GM23338 (cell line): ENCODE results near the gene NIN. TPM values are rescaled to one million over a fixed set of nuclear protein-coding genes. Genes with fewer than 3 reads are reported as not detected.

Experiments used
- ATAC-seq: fragments of 200-7000 bp; cut with Tn5 transposase; 3 replicates; pipeline ENCODE4 v1.9.1; 2020
- DNase-seq: peaks from one replicate; pipeline ENCODE4 v3.0.0-alpha.2; 2015; ENCODE audit warnings: low spot score
- H2AFZ ChIP-seq: fragments of 200-600 bp; sonication (generic); 2 replicates; pipeline ENCODE4 v1.8.0; 2016; ENCODE audit warnings: antibody characterized with exemption, mild to moderate bottlenecking, moderate library complexity
- H3F3A ChIP-seq: fragments of 200-600 bp; sonication (generic); replicated peaks from 2 replicates; pipeline ENCODE4 v1.8.0; 2017; ENCODE audit warnings: antibody characterized with exemption, mixed run types, low read depth
- H3K27ac ChIP-seq: fragments of 200-600 bp; sonication (generic); 2 replicates; pipeline ENCODE4 v1.6.1; 2016; ENCODE audit warnings: low read depth
- H3K27me3 ChIP-seq: fragments of 200-600 bp; sonication (generic); 2 replicates; pipeline ENCODE4 v1.8.0; 2016; ENCODE audit warnings: mild to moderate bottlenecking, mixed run types, moderate library complexity; ENCODE audit not compliant: insufficient read depth
- H3K36me3 ChIP-seq: fragments of 200-600 bp; sonication (generic); 2 replicates; pipeline ENCODE4 v1.8.0; 2016; ENCODE audit warnings: mild to moderate bottlenecking; ENCODE audit not compliant: insufficient read depth
- H3K4me1 ChIP-seq: fragments of 200-600 bp; sonication (generic); 2 replicates; pipeline ENCODE4 v1.8.0; 2016; ENCODE audit warnings: mild to moderate bottlenecking, moderate library complexity; ENCODE audit not compliant: insufficient read depth
- H3K4me2 ChIP-seq: fragments of 200-600 bp; sonication (generic); 2 replicates; pipeline ENCODE4 v1.7.1; 2017; ENCODE audit warnings: mixed run types
- H3K4me3 ChIP-seq: fragments of 200-600 bp; sonication (generic); 2 replicates; pipeline ENCODE4 v1.6.1; 2016; ENCODE audit warnings: mixed run types
- H3K79me2 ChIP-seq: fragments of 200-600 bp; sonication (generic); replicated peaks from 2 replicates; pipeline ENCODE4 v1.8.0; 2017; ENCODE audit warnings: mild to moderate bottlenecking; ENCODE audit not compliant: insufficient read depth
- H3K9me2 ChIP-seq: fragments of 200-600 bp; sonication (generic); 2 replicates; pipeline ENCODE4 v1.8.0; 2017; ENCODE audit not compliant: insufficient read depth
- H4K20me1 ChIP-seq: fragments of 200-600 bp; sonication (generic); replicated peaks from 2 replicates; pipeline ENCODE4 v1.8.0; 2017; ENCODE audit warnings: mild to moderate bottlenecking; ENCODE audit not compliant: insufficient read depth
- H3K27ac Mint-ChIP-seq: 2 replicates; pipeline ENCODE4 v1.8.0; 2020; ENCODE audit warnings: inconsistent platforms, mild to moderate bottlenecking, moderate library complexity, mixed read lengths
- H3K27me3 Mint-ChIP-seq: 3 replicates; pipeline ENCODE4 v1.8.0; 2022; ENCODE audit warnings: low read depth, mild to moderate bottlenecking, moderate library complexity, mixed read lengths, inconsistent platforms; ENCODE audit not compliant: insufficient read depth, poor library complexity
- H3K36me3 Mint-ChIP-seq: 3 replicates; pipeline ENCODE4 v1.8.0; 2021; ENCODE audit warnings: low read depth, mild to moderate bottlenecking, inconsistent platforms, moderate library complexity, mixed read lengths
- H3K4me1 Mint-ChIP-seq: 3 replicates; pipeline ENCODE4 v1.8.0; 2020; ENCODE audit warnings: mild to moderate bottlenecking, inconsistent platforms, mixed read lengths
- H3K4me3 Mint-ChIP-seq: 3 replicates; pipeline ENCODE4 v1.8.0; 2021; ENCODE audit warnings: moderate library complexity, mild to moderate bottlenecking, inconsistent platforms, mixed read lengths
- H3K9me3 Mint-ChIP-seq: 3 replicates; pipeline ENCODE4 v1.8.0; 2020; ENCODE audit warnings: moderate library complexity, mild to moderate bottlenecking, inconsistent platforms, mixed read lengths
- CREB1 ChIP-seq: fragments of 250-450 bp; sonication (Bioruptor Pico); IDR thresholded peaks from 2 replicates; pipeline ENCODE4 v1.5.0; 2020; ENCODE audit warnings: low read depth, mild to moderate bottlenecking, moderate library complexity
- EZH2 ChIP-seq: fragments of 200-600 bp; sonication (generic); IDR thresholded peaks from one replicate; pipeline ENCODE4 v1.8.0; 2017; ENCODE audit warnings: antibody characterized with exemption, mild to moderate bottlenecking, low read depth; ENCODE audit not compliant: unreplicated experiment
- EZH2phosphoT487 ChIP-seq: fragments of 200-600 bp; sonication (generic); IDR thresholded peaks from one replicate; pipeline ENCODE4 v1.8.1; 2018; ENCODE audit warnings: antibody characterized with exemption; ENCODE audit not compliant: unreplicated experiment
- JUNB ChIP-seq: IDR thresholded peaks from one replicate; pipeline ENCODE4 v1.6.1; 2016; ENCODE audit warnings: antibody characterized with exemption; ENCODE audit not compliant: unreplicated experiment
- NANOG ChIP-seq: IDR thresholded peaks from 2 replicates; pipeline ENCODE4 v1.6.1; 2016; ENCODE audit warnings: antibody characterized with exemption, borderline replicate concordance
- POLR2AphosphoS5 ChIP-seq: IDR thresholded peaks from 2 replicates; pipeline ENCODE4 v1.6.1; 2016; ENCODE audit warnings: antibody characterized with exemption, low read depth
- REST ChIP-seq: IDR thresholded peaks from one replicate; pipeline ENCODE4 v1.6.1; 2018; ENCODE audit warnings: antibody characterized with exemption; ENCODE audit not compliant: unreplicated experiment
- STAT1 ChIP-seq: IDR thresholded peaks from one replicate; pipeline ENCODE4 v1.6.1; 2016; ENCODE audit warnings: antibody characterized with exemption; ENCODE audit not compliant: unreplicated experiment
- ZNF114 ChIP-seq: fragments of 250-450 bp; sonication (Bioruptor Pico); IDR thresholded peaks from 2 replicates; pipeline ENCODE4 v1.5.0; 2020; ENCODE audit warnings: mild to moderate bottlenecking, moderate library complexity
- ZNF462 ChIP-seq: fragments of 250-450 bp; sonication (Bioruptor Pico); IDR thresholded peaks from 2 replicates; pipeline ENCODE4 v1.5.0; 2020; ENCODE audit warnings: mild to moderate bottlenecking, moderate library complexity
- polyA plus RNA-seq: library from polyadenylated mRNA; unstranded; fragments of >200 nt; fragmentation: Nextera tagmentation; extraction: Ambion mirVana; gene quantifications from 2 replicates; pipeline ENCODE4 v1.2.1, GENCODE V29; 2016
- total RNA-seq: library from RNA; depleted of rRNA; stranded (reverse); fragments of >200 nt; shearing (Covaris generic); gene quantifications from 2 replicates; pipeline ENCODE4 v1.2.3, GENCODE V29; 2014

NIN gene
- total and polyA plus RNA-seq, 2 experiments from 2014 or later = 7.4 to 17.4 TPM

- Mint-ChIP-seq H3K4me1 (peaks cover 30% of the 10 kb centered on the region), H3K27me3 (no peaks in the 10 kb centered on the region), H3K9me3 (no peaks in the 10 kb centered on the region), H3K4me3 (no peak overlapping the region), H3K36me3 (no peaks in the 10 kb centered on the region; the same call in 1 of the 3 replicates), H3K27ac (peak overlapping the region; percentile 46)
- Histone ChIP-seq H2AFZ (no peak overlapping the region), H3K36me3 (no peaks in the 10 kb centered on the region), H3K27me3 (no peaks in the 10 kb centered on the region), H3K4me3 (no peak overlapping the region), H3K9me2 (no peaks in the 10 kb centered on the region), H3K79me2 (no peaks in the 10 kb centered on the region), H4K20me1 (no peaks in the 10 kb centered on the region), H3K4me1 (peaks cover 26% of the 10 kb centered on the region), H3K27ac (no peak overlapping the region), H3F3A (no peaks in the 10 kb centered on the region), H3K4me2 (peak overlapping the region; percentile 30; the same call in 1 of the 2 replicates)
- DNase-seq (no peak), ATAC-seq (no peak)
- TF ChIP-seq POLR2AphosphoS5 (no peak), EZH2 (no peak)
Measured at GRCh38 chr14:50786751-50787464, 44.1 kb downstream of the NIN start.

- DNase-seq (peak; percentile 25), ATAC-seq (peak; percentile 71)
- Histone ChIP-seq H3F3A (no peaks in the 10 kb centered on the region), H3K4me1 (peaks cover 26% of the 10 kb centered on the region), H2AFZ (peak overlapping the region; percentile 28; the same call in 1 of the 2 replicates), H3K36me3 (no peaks in the 10 kb centered on the region), H3K9me2 (no peaks in the 10 kb centered on the region), H3K79me2 (no peaks in the 10 kb centered on the region), H3K4me3 (no peak overlapping the region), H4K20me1 (no peaks in the 10 kb centered on the region), H3K4me2 (peak overlapping the region; percentile 30), H3K27ac (0 out of 2 replicates have a peak overlapping the region, but pooled peaks have one; percentile 2), H3K27me3 (no peaks in the 10 kb centered on the region)
- no peaks in the 10 kb centered on the region; the same call in 2 of the 3 replicates for H3K36me3 Mint-ChIP-seq
- no peaks in the 10 kb centered on the region for H3K27me3 Mint-ChIP-seq
- no peak overlapping the region for H3K4me3 Mint-ChIP-seq
- H3K27ac Mint-ChIP-seq = no peak overlapping the region
- peaks cover 33% of the 10 kb centered on the region for H3K4me1 Mint-ChIP-seq
- no peaks in the 10 kb centered on the region for H3K9me3 Mint-ChIP-seq
- no peak for TF ChIP-seq POLR2AphosphoS5
- TF ChIP-seq CREB1 (CRISPR knock-in tag) = no peak
- TF ChIP-seq ZNF114 = no peak
- TF ChIP-seq EZH2phosphoT487 = no peak
- no peak for TF ChIP-seq EZH2
- no peak for TF ChIP-seq STAT1
- no peak for TF ChIP-seq JUNB
- TF ChIP-seq REST = no peak
- no peak for TF ChIP-seq ZNF462 (CRISPR knock-in tag)
- TF ChIP-seq NANOG = no peak
Measured at GRCh38 chr14:50785457-50786063, 45.4 kb downstream of the NIN start.
